ENCODE measurements around the gene CHD9NB.

Gene CHD9NB

DNA sequence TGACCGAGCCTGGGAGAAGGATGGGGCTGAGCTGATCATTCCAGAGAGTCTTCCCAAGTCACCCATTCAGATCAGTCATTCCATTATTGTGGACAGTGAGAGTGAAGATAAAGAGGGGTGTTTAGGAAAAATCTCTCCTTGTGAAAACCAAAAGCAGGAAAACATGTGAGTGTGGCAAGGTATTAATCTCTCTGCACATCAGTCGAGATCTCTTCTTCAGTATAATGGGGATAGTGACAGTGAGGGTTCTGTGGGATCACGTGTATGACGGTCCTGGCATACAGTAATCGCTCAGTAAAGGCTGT lies 37.5 kb upstream of the CHD9NB start:
- ATAC-seq (replicated peaks) (no peak), DNase-seq (no peak)
- H3K9me3 Mint-ChIP-seq = no peaks in the 10 kb centered on the region
- peaks cover 50 to 77% of the 10 kb centered on the region in 2 donors for H3K4me1 Mint-ChIP-seq
- no peaks in the 10 kb centered on the region for H3K27me3 Mint-ChIP-seq
- peak overlapping the region; percentile 57 to 60 for H3K4me3 Mint-ChIP-seq
- peaks cover 0 to 11% of the 10 kb centered on the region in 2 donors for H3K36me3 Mint-ChIP-seq
- H3K27ac Mint-ChIP-seq = peak overlapping the region; percentile 80

DNA sequence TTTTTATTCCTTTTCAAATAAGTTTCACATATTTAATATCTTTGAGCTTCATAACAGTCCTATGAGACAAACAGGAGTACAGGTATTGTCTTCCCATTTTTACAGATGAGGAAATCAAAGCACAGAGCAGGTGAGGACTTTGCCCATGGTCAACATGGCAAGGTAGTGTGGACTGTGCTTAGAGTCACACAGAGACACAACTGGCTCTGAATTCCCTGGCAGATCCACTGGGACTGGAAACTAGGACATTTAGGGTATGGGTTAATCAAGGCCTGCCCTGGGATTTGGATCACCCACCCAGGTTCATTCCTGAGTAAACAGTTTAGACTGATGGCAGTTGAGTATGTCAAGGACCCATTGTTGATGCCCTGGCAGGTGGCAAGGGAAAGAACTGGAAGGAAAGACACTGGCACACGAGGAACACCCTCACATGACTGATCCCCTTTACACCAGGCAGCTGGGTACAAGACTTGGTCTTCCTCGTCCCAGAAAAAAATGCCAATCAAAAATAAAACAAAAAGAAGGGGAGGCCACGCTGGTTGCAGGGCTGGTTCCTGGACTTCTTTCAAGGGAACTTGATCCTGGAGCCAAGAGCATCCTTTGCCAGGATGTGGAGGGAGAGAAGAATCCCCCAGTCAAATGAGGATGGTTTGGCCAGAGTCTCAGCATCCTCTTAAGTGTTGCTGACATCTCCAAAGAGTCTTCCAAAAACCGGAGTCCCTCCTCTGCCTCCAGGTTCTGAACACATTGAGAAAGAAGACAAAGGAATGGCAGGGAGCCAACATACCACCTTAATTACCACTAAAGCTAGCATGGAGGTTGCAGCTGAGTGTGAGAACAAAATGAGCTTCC lies 37.0 kb upstream of the CHD9NB start:
- no peak for DNase-seq
- Mint-ChIP-seq H3K4me1 (peaks cover 50 to 74% of the 10 kb centered on the region in 2 donors), H3K9me3 (no peaks in the 10 kb centered on the region), H3K36me3 (peaks cover 0 to 11% of the 10 kb centered on the region in 2 donors), H3K27ac (no peak overlapping the region), H3K4me3 (no peak overlapping the region), H3K27me3 (no peaks in the 10 kb centered on the region)
- no peak for ATAC-seq (replicated peaks)

DNA sequence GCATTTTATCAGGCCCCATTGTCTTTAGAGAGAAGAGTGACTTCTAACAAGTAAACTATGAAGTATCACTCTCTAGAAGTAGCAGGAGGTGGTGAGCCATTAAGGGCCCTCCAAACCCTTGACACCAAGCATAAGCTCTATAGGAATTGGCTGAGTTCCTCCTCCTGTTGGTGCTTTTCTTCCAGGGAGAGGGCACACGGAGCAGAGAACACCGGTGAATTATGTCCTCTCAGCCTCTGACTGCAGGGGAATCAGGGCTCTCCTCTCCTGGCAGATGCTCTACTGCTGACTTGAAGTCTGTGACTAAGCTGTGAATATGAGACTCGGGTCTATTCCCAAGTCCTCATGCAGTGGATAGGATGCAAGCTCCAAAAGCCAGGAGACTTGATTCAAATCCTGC lies 34.4 kb upstream of the CHD9NB start:
- DNase-seq (no peak), ATAC-seq (replicated peaks) (no peak)
- Mint-ChIP-seq H3K27me3 (no peaks in the 10 kb centered on the region), H3K27ac (no peak overlapping the region), H3K4me3 (no peak overlapping the region), H3K4me1 (peaks cover 39 to 66% of the 10 kb centered on the region in 2 donors), H3K36me3 (peaks cover 8 to 26% of the 10 kb centered on the region in 2 donors), H3K9me3 (no peaks in the 10 kb centered on the region)

DNA sequence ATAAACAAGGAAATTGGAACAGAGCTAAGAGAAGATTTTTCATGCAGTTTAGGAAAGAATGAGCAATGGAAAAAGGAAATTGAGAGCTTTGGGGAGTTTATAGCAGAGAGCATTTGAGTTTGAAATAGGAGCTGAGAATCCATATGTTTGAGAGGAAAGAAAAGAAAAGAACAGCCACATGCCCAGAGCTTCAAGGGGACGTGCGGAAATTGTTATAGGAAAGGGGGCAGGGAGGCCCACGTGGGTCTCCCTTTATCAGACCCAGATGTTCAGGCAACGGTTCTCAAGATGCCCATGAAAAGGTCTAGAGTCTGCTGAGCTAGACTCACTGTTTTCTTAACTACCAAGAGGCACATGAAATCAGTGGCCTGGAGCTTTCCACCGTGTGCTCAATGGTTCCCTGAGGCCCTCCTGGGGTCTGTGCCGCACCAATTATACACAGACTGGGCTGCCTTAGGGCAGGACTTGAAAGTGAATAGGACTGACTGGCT lies 33.3 kb upstream of the CHD9NB start:
- Mint-ChIP-seq H3K36me3 (peaks cover 8 to 29% of the 10 kb centered on the region in 2 donors), H3K27ac (no peak overlapping the region), H3K4me3 (no peak overlapping the region), H3K4me1 (peaks cover 33 to 57% of the 10 kb centered on the region in 2 donors), H3K9me3 (no peaks in the 10 kb centered on the region), H3K27me3 (no peaks in the 10 kb centered on the region)
- ATAC-seq (replicated peaks) (no peak), DNase-seq (no peak)

DNA sequence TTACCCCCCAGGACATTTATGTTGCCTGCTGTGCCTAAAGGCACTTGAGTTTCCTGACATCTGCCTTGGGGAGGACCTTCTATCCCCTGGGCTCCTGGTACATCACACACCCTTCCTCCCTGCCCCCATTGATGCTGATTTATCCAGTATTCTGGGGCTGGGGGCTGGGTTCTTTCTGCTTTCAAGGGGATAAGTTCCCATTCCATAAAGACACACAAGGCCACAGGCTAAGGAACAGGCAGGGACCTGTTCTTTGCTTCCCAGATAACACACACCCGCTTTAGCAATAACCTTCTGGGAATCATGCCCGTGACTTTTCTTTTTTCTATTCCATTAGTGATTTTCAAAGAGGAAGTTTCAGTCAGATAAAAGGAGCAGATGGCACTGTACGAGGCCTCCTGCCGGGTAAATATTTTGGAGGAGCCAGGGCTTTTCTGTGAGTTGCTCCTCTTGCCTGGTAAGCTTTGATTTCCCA lies 32.7 kb upstream of the CHD9NB start:
- Mint-ChIP-seq H3K4me1 (peaks cover 31 to 56% of the 10 kb centered on the region in 2 donors), H3K27ac (peak overlapping the region; percentile 68), H3K36me3 (peaks cover 11 to 30% of the 10 kb centered on the region in 2 donors), H3K27me3 (no peaks in the 10 kb centered on the region), H3K9me3 (no peaks in the 10 kb centered on the region), H3K4me3 (no peak overlapping the region)
- no peak for DNase-seq
- no peak for ATAC-seq (replicated peaks)

DNA sequence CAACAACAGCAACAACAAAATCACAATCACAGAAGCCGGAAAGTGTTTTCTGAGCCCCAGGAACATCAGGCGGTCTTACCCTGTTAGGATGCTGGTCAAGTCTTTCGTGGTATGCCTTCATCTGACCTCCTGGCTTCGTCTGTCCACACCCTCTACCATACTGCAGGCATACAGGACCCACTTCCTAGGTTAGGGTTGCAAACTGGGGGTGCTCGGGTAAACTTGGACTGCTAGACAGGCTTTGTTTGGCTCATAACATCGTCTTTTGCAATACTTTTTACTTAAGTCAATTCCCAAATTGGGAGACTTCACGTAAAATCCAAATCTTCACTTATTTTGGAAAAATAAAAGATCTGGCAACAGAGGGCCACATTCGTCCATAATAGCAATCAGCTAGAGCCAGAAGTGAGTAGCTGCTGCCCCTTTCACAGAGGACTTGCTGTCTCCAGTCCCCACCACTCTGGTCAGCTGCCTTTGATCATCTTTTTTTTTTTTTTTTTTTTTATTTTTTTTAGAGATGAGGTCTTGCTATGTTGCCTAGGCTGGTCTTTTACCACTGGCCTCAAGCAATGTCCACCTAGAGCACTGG lies 32.1 kb upstream of the CHD9NB start:
- H3K4me3 Mint-ChIP-seq = no peak overlapping the region
- no peak for ATAC-seq (replicated peaks)

DNA sequence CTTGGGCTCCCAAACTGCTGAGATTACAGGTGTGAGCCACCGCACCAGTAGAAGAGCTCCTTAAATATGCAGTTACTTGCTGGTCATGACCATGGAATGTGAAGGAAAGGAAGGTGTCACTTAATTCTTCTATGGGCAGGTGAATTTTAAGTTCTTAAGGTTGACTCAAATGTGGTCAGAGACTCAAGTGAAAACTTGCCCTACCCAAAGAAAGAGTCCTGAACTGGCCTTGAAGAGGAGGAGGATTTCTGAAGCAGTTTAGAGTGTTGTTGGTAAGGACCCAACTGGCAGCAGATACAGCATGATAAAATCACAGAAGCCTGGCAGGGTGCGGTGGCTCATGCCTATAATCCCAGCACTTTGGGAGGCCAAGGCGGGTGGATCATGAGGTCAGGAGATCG lies 31.4 kb upstream of the CHD9NB start:
- no peak for ATAC-seq (replicated peaks)
- Mint-ChIP-seq H3K4me1 (peaks cover 22 to 52% of the 10 kb centered on the region in 2 donors), H3K27ac (peak overlapping the region; percentile 62), H3K27me3 (no peaks in the 10 kb centered on the region), H3K4me3 (no peak overlapping the region), H3K36me3 (peaks cover 11 to 30% of the 10 kb centered on the region in 2 donors), H3K9me3 (no peaks in the 10 kb centered on the region)
- no peak for DNase-seq

More for the DNA sequence above, 32.1 kb upstream of the CHD9NB start:
- Mint-ChIP-seq H3K27me3 (no peaks in the 10 kb centered on the region), H3K4me1 (peaks cover 26 to 53% of the 10 kb centered on the region in 2 donors), H3K27ac (no peak overlapping the region), H3K9me3 (no peaks in the 10 kb centered on the region), H3K36me3 (peaks cover 11 to 30% of the 10 kb centered on the region in 2 donors)
- DNase-seq = no peak

DNA sequence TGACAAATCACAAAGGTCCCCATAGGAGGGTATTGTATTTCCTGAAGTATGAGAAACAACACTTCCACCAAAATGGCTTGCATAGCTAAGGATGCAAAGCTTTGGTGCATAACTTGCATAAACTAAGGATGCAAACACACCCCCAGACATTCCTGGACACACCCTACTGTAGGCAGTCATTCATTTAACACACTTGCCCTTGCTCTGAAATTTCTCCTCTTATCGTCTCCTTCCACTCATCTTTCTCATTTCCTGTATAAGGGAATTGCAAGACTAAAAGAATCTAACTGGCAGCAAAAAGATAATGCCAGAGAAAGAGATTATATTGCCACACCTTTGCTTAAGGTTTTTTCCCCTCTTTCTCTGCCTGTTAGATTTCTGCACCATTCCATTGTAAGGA lies 30.4 kb upstream of the CHD9NB start:
- DNase-seq = no peak
- peaks cover 17 to 33% of the 10 kb centered on the region in 2 donors for H3K36me3 Mint-ChIP-seq
- H3K4me3 Mint-ChIP-seq = no peak overlapping the region
- H3K9me3 Mint-ChIP-seq = peaks cover 0 to 1% of the 10 kb centered on the region in 2 donors
- no peaks in the 10 kb centered on the region for H3K27me3 Mint-ChIP-seq
- ATAC-seq (replicated peaks) = no peak
- peaks cover 27 to 60% of the 10 kb centered on the region in 2 donors for H3K4me1 Mint-ChIP-seq
- H3K27ac Mint-ChIP-seq = no peak overlapping the region

DNA sequence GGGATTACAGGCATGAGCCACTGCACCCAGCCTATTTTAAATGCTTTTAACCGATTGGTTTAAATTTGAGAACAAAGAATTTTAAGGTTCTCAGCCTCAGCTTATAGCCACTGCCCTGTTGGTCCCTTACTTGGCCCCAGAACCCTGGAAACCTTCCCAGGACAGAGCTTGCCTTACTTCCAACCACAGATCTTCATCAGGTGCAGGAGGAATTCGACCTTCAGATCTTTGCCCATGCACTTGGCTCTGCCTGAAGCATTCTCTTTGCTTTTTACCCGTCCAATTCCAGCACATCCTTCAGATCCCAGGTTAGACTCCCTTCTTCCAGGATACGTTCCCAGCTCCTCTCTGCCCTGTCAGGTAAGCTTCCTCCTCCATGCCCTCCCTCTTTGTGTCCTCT lies 29.8 kb upstream of the CHD9NB start:
- peaks cover 21 to 38% of the 10 kb centered on the region in 2 donors for H3K36me3 Mint-ChIP-seq
- H3K4me1 Mint-ChIP-seq = peaks cover 29 to 64% of the 10 kb centered on the region in 2 donors
- no peak overlapping the region for H3K4me3 Mint-ChIP-seq
- peaks cover 0 to 3% of the 10 kb centered on the region in 2 donors for H3K9me3 Mint-ChIP-seq
- H3K27ac Mint-ChIP-seq = no peak overlapping the region
- DNase-seq (no peak), ATAC-seq (replicated peaks) (no peak)
- H3K27me3 Mint-ChIP-seq = no peaks in the 10 kb centered on the region

DNA sequence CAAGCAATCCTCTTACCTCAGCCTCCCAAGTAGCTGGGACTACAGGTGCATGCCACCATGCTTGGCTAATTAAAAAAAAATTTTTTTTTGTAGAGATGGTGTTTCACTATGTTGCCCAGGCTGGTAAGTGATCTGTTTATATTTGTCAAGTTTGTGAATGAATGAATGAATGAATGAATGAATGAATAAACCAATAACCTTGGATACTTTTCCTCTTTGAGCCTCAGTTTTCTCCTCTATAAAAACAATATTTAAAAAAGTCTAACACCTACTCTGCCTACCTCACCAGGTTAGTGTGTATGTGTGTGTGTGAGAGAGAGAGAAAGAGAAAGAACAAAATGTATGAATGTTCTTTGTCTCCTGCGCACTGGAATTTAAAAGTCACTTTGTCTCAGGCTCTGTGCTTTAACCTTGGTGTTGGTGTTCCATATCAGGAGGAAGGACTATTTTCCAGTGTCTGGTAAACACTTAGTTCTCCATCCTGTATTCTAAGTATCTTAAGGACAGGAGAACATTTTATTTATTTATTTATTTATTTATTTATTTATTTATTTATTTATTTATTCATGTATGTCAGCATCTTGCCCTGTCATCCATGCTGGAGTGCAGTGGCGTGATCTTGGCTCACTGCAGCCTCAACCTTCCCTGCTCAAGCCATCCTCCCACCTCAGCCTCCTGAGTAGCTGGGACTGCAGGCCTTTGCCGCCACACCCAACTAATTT lies 29.1 kb upstream of the CHD9NB start:
- H3K9me3 Mint-ChIP-seq = peaks cover 0 to 3% of the 10 kb centered on the region in 2 donors
- peaks cover 28 to 59% of the 10 kb centered on the region in 2 donors for H3K4me1 Mint-ChIP-seq
- H3K36me3 Mint-ChIP-seq = peaks cover 21 to 38% of the 10 kb centered on the region in 2 donors
- H3K4me3 Mint-ChIP-seq = no peak overlapping the region
- DNase-seq = no peak
- no peak overlapping the region for H3K27ac Mint-ChIP-seq
- no peaks in the 10 kb centered on the region for H3K27me3 Mint-ChIP-seq
- ATAC-seq (replicated peaks) = no peak

DNA sequence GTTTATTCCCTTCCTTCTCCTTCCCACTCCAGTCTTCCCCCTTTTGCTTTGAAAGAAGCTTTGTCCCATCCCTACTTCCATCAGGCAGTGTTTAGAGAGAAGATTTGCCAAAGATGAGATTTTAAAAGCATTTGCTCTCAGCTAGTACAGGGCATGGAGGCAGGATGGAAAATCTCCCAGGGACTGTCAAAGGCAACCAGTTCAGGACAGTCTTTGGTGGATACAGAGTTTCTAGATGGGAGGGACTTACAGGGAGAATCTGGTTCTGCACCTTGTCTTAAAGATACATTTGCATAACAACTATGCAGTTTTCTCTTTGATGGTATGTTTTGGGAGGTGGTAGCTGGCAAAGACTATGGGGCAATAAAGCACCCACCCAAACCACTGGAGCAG lies 28.3 kb upstream of the CHD9NB start:
- Mint-ChIP-seq H3K27me3 (no peaks in the 10 kb centered on the region), H3K4me1 (peaks cover 27 to 55% of the 10 kb centered on the region in 2 donors), H3K36me3 (peaks cover 21 to 38% of the 10 kb centered on the region in 2 donors), H3K9me3 (peaks cover 0 to 3% of the 10 kb centered on the region in 2 donors), H3K27ac (no peak overlapping the region), H3K4me3 (no peak overlapping the region)
- ATAC-seq (replicated peaks) (no peak), DNase-seq (no peak)

DNA sequence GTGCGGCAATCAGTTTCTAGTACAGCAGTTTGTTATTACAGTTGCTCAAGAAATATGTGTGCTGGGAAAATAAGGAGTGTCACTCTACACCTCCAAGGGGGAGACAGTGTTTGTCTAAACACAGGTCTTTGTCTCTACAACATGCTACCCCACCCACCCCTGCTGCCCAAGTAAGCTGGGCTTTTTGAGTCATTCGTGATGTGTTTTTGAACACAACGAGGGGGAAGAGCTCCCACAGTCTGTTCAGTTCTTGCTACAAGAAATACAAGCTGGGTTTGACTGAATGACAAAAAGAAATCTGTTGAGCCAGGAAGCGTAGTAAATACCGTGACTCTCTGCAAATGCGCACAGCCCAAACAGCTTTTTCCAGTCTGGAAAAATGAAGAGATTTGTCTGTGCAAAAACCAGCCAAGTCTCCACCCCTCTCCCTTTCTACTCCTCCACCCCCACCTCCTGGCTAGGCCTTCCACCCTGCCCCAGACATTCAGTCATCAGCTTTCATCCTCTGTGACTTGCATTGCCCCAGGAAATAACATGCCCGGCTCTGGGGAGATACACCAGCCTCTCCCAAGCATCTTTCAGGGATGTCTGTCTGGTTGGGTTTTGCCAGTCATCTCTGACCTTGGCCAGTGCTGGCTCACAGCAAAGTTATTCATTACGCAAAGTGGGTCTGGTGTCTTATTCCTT lies 27.8 kb upstream of the CHD9NB start:
- no peak overlapping the region for H3K27ac Mint-ChIP-seq
- peaks cover 26 to 53% of the 10 kb centered on the region in 2 donors for H3K4me1 Mint-ChIP-seq
- no peak for DNase-seq
- no peak for ATAC-seq (replicated peaks)
- H3K9me3 Mint-ChIP-seq = peaks cover 2 to 3% of the 10 kb centered on the region in 2 donors
- no peak overlapping the region for H3K4me3 Mint-ChIP-seq
- no peaks in the 10 kb centered on the region for H3K27me3 Mint-ChIP-seq
- peaks cover 26 to 40% of the 10 kb centered on the region in 2 donors for H3K36me3 Mint-ChIP-seq

DNA sequence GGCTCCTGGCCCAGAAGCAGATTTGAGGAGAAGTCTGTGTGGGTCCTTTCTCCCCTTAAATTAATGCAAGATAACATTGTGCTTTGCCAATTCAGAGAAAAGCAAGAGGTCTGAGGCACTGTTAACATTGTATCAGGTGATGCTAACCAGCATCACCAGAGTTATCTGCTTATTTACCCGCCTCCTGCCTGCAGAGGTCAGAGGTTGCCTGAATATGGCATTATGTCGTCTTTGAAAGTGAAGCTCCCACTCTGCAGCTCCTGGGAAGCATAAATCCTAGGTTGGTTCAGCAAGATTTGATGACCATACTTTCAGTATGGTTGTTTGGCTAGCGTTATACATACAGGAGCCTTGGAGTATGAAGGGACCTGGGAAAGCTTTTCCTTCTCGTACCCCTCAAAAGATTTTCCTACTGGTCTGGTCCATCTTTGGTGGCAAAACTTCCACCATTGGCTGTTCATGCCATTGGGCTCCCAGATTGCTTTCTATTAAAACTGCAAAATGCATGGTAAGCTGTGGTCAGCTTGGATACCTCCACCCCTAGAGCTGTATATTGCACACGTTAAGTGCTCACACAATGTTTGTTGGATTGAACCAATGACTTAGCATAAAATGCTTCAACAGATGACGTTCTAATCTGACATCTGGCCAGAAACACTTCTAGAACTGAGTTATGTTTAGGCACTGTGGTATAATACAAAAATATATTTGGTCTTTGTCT lies 26.2 kb upstream of the CHD9NB start:
- Mint-ChIP-seq H3K4me1 (peaks cover 26 to 60% of the 10 kb centered on the region in 2 donors), H3K36me3 (peaks cover 34 to 48% of the 10 kb centered on the region in 2 donors), H3K27me3 (no peaks in the 10 kb centered on the region), H3K27ac (no peak overlapping the region), H3K4me3 (no peak overlapping the region), H3K9me3 (peaks cover 5 to 6% of the 10 kb centered on the region in 2 donors)
- ATAC-seq (replicated peaks) = no peak
- DNase-seq = no peak
